OCI-LY3 (cell line): Measurements from ENCODE around the gene SEBOX.

Source experiments
- H2AFZ ChIP-seq: fragments of 200-600, 300-600 bp; shearing (Covaris generic); 2 replicates; pipeline ENCODE4 v1.6.0; 2014; ENCODE audit warnings: antibody characterized with exemption, low read depth, low read length
- H3K27ac ChIP-seq: fragments of 200-600, 300-600 bp; sonication (generic); 2 replicates; pipeline ENCODE4 v1.5.1; 2014; ENCODE audit warnings: mild to moderate bottlenecking, low read length, moderate library complexity, mixed read lengths
- H3K27me3 ChIP-seq: fragments of 200-600, 300-600 bp; sonication (generic); 2 replicates; pipeline ENCODE4 v1.6.1; 2014; ENCODE audit warnings: low read depth, low read length, mixed read lengths
- H3K36me3 ChIP-seq: fragments of 200-600, 300-600 bp; sonication (generic); replicated peaks from 2 replicates; pipeline ENCODE3; 2014; ENCODE audit warnings: low read depth, low read length, mixed read lengths
- H3K4me1 ChIP-seq: fragments of 300-600, 200-600 bp; sonication (generic); 2 replicates; pipeline ENCODE4 v1.6.1; 2014; ENCODE audit warnings: low read length, mixed read lengths
- H3K4me2 ChIP-seq: fragments of 200-600, 300-600 bp; sonication (generic); 2 replicates; pipeline ENCODE4 v1.6.1; 2014; ENCODE audit warnings: low read length, mixed read lengths
- H3K4me3 ChIP-seq: fragments of 300-600, 200-600 bp; sonication (generic); 2 replicates; pipeline ENCODE4 v1.5.1; 2014; ENCODE audit warnings: antibody characterized with exemption, mild to moderate bottlenecking, low read length, moderate library complexity
- H3K79me2 ChIP-seq: fragments of 300-600, 200-600 bp; shearing (Covaris generic); 2 replicates; pipeline ENCODE4 v1.6.1; 2014; ENCODE audit warnings: mild to moderate bottlenecking, low read length, mixed read lengths
- H3K9ac ChIP-seq: fragments of 300-600, 200-600 bp; shearing (Covaris generic); 2 replicates; pipeline ENCODE4 v1.6.0; 2014; ENCODE audit warnings: mild to moderate bottlenecking, low read length, moderate library complexity
- H3K9me3 ChIP-seq: fragments of 200-600, 300-600 bp; shearing (Covaris generic); 2 replicates; pipeline ENCODE4 v1.6.1; 2014; ENCODE audit warnings: low read length, mixed read lengths; ENCODE audit not compliant: insufficient read depth
- H4K20me1 ChIP-seq: fragments of 200-600, 300-600 bp; sonication (generic); 2 replicates; pipeline ENCODE4 v1.6.1; 2016; ENCODE audit warnings: low read length, mixed read lengths; ENCODE audit not compliant: insufficient read depth
- CTCF ChIP-seq: fragments of 200-600, 300-600 bp; sonication (generic); IDR thresholded peaks from 2 replicates; pipeline ENCODE4 v1.5.1; 2014; ENCODE audit warnings: antibody characterized with exemption, low read length, low read depth
- EZH2phosphoT487 ChIP-seq: fragments of 200-600 bp; shearing (Covaris generic); IDR thresholded peaks from 2 replicates; pipeline ENCODE4 v1.6.1; 2018; ENCODE audit warnings: antibody characterized with exemption, mixed run types, low read depth

Gene SEBOX

GRCh38 chr17:28397275-28397674 lies 32.3 kb upstream of the SEBOX start:
- Histone ChIP-seq H3K27me3 (no peaks in the 10 kb centered on the region), H3K9me3 (no peaks in the 10 kb centered on the region), H3K4me3 (no peak overlapping the region), H4K20me1 (no peaks in the 10 kb centered on the region), H3K9ac (no peak overlapping the region), H3K4me1 (peaks cover 5% of the 10 kb centered on the region; the same call in 1 of the 2 replicates), H3K4me2 (no peak overlapping the region), H3K27ac (no peak overlapping the region), H2AFZ (no peak overlapping the region), H3K79me2 (no peaks in the 10 kb centered on the region), H3K36me3 (peaks cover 31% of the 10 kb centered on the region)
- TF ChIP-seq CTCF = no peak
- TF ChIP-seq EZH2phosphoT487 = no peak

DNA sequence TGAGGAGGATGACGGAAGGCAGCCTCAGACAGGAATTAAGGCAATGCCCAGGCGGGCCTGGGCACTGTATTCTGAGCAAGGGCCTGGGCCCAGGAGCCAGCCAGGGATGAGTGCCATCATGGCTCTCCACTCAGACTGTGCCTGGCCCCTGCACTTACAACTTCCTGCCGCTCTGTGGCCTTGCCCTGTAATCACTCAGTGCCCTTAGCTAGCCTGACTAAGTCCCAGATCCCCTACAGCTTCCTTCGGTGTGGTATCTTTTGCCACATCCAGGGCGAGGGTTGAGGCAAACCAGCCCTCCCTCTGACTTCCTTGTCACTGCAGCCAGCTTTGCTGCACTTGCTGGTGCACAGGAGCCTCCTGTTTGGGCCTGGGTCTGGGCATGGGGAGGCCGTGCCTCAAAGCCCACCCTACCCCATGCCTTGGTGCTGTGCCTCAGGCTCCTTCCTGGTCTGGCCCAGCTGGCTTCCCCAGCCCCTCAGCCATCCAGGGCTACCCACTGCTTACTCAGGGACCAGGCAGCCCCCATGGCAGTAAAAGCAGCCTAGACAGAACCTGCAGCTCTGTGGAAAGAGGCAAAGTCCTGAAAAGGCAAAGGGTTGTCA lies 31.7 kb upstream of the SEBOX start:
- Histone ChIP-seq H3K9me3 (no peaks in the 10 kb centered on the region), H3K79me2 (no peaks in the 10 kb centered on the region), H4K20me1 (no peaks in the 10 kb centered on the region), H3K4me1 (peaks cover 5% of the 10 kb centered on the region; the same call in 1 of the 2 replicates), H3K36me3 (peaks cover 31% of the 10 kb centered on the region), H3K4me2 (no peak overlapping the region), H3K9ac (no peak overlapping the region), H3K27me3 (no peaks in the 10 kb centered on the region), H3K4me3 (no peak overlapping the region), H3K27ac (no peak overlapping the region), H2AFZ (no peak overlapping the region)
- TF ChIP-seq EZH2phosphoT487 = no peak
- TF ChIP-seq CTCF = no peak

DNA sequence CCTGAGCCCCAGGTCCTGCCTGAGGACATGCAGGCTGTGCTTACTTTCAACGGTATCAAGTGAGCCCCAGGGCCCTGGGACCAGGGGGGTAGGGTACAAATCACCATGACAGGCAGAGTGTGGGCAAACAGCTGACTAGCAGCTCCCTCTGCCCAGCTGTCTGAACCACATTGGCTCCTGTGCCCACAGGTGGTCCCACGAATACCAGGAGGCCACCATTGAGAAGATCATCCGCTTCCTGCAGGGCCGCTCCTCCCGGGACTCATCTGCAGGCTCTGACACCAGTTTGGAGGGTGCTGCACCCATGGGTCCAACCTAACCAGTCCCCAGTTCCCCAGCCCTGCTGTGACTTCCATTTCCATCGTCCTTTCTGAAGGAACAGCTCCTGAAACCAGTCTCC lies 31.0 kb upstream of the SEBOX start:
- H3K4me1 ChIP-seq = peaks cover 5% of the 10 kb centered on the region; the same call in 1 of the 2 replicates
- H3K27ac ChIP-seq = no peak overlapping the region
- no peaks in the 10 kb centered on the region for H3K27me3 ChIP-seq
- no peak overlapping the region for H2AFZ ChIP-seq
- no peak overlapping the region for H3K9ac ChIP-seq
- H4K20me1 ChIP-seq = no peaks in the 10 kb centered on the region
- peaks cover 34% of the 10 kb centered on the region for H3K36me3 ChIP-seq
- no peaks in the 10 kb centered on the region for H3K9me3 ChIP-seq
- H3K4me2 ChIP-seq = no peak overlapping the region
- no peak for TF ChIP-seq EZH2phosphoT487
- no peak for TF ChIP-seq CTCF
- H3K4me3 ChIP-seq = no peak overlapping the region
- no peaks in the 10 kb centered on the region for H3K79me2 ChIP-seq

DNA sequence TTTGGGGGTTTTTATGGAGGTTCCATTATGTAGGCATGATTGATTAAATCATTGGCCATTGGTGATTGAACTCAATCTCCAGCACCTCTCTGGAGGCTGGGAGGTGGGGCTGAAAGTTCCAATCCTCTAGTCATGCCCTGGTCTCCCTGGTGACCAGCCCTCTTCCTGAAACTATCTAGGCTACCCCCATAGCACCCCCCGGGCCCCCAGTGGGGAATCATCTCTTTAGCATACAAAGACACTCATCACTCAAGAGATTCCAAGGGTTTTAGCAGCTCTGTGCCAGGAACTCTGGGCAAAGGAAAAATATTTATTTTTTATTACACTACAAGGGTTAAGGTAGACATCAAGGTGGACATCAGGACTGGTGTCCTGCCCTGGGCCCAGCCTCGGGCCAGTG lies 30.4 kb upstream of the SEBOX start:
- Histone ChIP-seq H2AFZ (no peak overlapping the region), H3K4me2 (no peak overlapping the region), H3K36me3 (peaks cover 37% of the 10 kb centered on the region), H3K9ac (no peak overlapping the region), H3K4me3 (no peak overlapping the region), H3K27ac (no peak overlapping the region), H3K4me1 (peaks cover 5% of the 10 kb centered on the region; the same call in 1 of the 2 replicates), H4K20me1 (no peaks in the 10 kb centered on the region), H3K27me3 (no peaks in the 10 kb centered on the region), H3K9me3 (no peaks in the 10 kb centered on the region), H3K79me2 (no peaks in the 10 kb centered on the region)
- no peak for TF ChIP-seq EZH2phosphoT487
- TF ChIP-seq CTCF = no peak
